Hematopoietic multipotent progenitor cell treated with erythropoietin and hydrocortisone succinate and interleukin-3 and kit ligand, for 6 days (in vitro differentiated cells): Measurements from ENCODE around the gene COL11A2.
"Not testable (repeated sequence)": the region's sequence is repeated elsewhere in the genome, so short reads cannot be mapped to it uniquely, and the experiment has no call there.

Source experiments
- DNase-seq: peaks from one replicate; pipeline ENCODE4 v3.0.0-alpha.2; 2015

The COL11A2 gene

DNA sequence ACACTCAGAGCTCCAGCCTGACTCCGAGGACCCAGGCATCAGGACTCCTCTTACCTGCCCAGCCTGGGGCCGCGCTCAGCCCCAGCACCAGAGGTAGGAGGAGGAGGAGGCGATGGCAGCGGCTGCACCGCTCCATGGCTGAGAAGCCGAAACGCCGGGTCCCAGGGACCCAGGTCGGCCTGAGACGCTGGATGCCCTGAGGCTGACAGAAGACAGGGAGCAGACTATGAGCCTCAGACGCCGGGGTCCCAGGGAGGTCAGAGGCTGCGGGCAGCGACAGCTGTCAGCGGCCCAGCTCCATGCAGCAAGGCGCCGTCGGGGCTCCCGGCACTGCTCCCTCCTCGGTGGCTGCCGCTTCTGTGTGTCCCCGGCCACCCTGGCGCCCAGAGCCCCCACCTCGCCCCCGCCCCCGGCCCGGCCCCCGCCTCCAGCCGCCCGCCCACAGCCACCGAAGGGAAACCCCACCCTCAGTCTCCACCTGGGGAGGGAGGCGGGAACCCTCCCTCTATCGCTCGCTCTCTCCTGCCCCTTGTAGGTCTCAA, at the start of gene COL11A2:
TSS of gene COL11A2 (minus strand) at position 363 of the 542 bp plus-strand sequence. CDS start at position 136, 227 bp downstream.
- no peak for DNase-seq

DNA sequence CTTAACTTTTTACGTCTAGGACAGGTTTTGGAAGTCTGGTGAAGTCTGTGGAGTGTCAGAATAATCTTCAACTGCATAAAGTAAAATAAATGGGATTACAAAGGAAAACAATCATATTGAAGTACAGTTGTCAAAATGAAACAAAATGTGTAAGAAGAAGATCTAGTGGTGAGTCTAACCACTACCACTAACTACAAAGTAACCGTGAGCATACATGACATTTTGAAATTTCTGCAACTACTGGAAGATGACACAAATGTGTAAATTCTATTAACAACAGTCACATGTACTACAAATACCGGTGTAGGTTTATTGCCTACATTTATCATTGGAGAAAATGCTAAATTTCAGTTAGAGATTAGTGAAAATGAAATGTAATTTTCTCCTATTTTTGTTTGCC, 49.7 kb upstream of the COL11A2 start:
- DNase-seq = no peak

DNA sequence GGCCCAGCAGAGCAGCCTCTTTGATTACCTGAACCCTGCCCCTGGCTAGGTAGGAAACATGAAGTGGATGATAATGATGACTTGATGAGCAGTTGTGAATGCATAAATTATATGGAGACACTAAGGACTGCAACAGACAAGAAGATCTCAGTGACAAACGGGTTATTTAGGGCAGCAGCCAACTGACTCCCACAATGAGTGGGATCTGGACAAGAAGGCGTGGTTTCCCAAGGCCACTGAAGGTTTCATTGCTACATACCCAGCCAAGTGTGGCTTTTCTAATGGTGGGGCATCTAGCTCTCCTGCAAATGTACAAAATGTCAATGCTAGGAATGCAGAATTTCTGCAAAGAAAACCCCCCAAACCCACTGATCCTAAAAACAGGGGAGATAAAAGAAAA, 45.5 kb upstream of the COL11A2 start:
- no peak for DNase-seq

DNA sequence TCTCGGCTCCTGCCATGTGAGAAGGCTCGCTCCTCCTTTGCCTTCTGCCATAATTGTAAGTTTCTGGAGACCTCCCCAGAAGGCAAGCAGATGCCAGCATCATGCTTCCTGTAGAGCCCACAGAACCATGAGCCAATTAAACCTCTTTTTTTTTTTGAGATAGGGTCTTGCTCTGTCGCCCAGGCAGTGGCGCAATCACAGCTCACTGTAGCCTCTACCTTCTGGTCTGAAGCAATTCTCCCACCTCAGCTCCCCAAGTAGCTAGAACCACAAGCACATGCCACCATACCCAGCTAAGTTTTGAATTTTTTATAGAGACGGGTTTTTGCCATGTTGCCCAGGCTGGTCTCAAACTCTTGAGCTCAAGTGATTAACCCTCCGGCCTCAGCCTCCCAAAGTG, 44.6 kb upstream of the COL11A2 start:
- no peak for DNase-seq

GRCh38 chr6:33236328-33236727, 44.1 kb upstream of the COL11A2 start:
- DNase-seq = peak; percentile 55

DNA sequence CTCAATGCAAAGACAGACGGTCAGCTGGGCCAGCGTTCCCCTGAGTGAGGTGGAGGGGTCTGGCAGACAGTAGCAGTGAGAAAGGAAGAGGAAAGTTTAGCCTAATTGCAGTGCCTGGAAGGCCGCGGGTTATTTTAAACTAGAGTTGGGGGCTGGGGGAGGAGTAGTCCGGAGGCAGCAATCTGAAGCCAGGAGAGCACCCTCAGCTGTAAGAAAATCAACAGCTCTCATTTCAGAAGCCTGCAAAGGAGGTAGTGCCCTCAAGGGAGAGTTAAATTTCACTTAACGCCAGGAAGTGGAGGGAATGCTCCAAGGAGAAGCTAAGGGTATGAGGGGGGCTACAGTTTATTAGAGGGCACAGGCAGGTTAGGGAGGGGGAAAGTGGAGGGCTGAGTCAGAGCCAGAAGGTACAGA, 43.0 kb upstream of the COL11A2 start:
- DNase-seq = no peak

GRCh38 chr6:33226503-33227120, 34.3 kb upstream of the COL11A2 start:
- DNase-seq = not testable (repeated sequence)

DNA sequence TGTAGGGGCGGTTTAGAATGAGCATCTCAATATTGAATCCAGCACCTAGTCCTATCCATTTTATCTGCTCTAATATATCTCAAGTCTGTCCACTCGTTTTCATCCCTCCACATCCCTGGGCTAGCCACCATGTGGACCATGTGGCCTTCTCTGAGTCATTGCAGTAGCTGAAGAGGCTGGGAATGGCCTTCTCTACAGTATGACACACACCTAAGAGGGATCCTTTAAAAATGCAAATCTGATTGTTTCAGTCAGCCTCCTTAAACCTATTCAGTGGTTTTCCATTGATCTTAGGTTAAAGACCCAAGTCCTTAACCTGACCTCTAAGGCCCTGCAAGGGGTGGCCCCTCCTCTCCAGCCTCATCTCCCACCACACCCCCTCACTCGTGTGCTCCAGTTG, 25.4 kb upstream of the COL11A2 start:
- DNase-seq = no peak

- no peak for DNase-seq
Observed at GRCh38 chr6:33217246-33217645, 25.0 kb upstream of the COL11A2 start.

DNA sequence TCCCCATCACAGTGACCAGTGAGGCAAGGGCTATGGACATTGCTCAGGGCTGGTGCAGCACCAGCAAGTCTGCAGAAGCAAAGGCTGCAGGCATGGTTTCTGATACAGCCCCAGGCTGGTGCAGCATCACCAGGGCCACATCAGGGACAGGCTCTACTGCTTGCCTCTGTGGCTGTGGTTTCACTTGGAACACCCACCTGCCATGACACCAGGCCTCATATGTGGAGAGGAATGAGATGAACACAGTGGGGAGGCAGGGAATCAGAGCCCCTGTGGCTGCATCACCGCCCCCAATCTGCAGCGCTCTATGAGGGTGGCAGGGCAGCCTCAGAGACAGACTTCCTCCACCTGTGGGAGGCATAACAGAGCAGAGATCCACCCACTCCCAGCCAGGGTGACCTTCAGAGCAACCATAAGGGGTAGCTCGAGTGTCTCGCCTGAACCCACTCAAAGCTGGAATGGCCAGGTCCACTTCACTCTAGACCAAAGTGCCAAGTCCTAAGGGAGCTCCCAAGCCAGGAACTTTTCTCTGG, 23.9 kb upstream of the COL11A2 start:
- no peak for DNase-seq

GRCh38 chr6:33215271-33216116, 23.2 kb upstream of the COL11A2 start:
- no peak for DNase-seq

- no peak for DNase-seq
Observed at GRCh38 chr6:33213989-33214335, 21.7 kb upstream of the COL11A2 start.

DNA sequence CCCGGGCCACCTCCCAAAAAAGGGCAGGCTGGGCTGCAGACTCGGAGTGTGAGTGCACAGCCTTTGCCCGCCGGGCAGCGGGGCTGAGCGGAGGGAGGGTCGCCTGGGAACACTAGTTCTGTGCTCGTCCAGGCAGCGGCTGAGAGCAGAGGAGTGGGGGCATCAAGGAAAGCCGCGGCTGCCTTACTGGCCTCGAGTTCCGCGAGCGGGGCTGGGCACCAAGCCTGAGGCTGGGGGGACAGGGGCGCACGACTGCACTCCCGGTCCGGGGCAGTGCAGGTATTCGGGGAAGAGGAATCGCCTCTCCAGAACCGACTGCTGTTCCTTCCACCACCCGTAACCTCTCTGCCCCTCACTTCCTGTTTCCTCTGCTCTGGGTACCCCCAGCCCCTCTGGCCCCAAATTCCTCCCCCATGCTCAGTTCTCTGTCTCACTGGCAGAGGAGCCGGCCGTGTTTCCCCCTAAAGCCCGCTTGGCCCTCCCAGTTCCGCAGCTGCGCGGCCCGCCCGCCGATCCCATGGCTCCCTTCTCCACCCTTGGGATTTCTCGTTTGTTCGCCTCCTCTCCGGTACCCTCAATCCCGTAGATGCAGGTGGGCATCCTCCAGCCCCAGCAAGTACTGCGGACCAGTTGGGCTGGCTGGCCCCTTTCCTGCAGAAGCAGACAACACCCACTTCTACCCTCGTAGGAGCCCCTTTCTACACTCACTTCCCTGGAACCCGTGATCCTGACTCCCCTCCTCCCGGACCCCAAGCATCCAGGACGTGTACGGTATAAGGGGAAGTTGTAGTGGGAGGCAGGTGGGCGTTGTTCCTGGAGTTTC, 21.1 kb upstream of the COL11A2 start:
- peak; percentile 39 for DNase-seq

DNA sequence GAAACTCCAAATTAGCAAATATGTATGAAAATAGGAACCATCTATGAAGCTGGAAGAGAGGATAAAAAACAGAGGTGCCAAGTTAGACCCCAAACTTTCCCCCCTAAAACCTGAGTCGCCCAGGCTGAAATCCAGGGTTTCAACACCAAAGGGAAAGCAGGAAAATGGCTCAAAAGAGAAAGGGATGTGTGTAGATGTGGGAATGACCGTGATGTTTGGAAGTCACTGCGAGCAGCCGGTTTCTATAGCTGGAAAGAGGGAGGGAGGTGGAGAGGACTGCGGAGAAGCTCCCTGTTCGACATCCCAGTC, 20.5 kb upstream of the COL11A2 start:
- DNase-seq = no peak

DNA sequence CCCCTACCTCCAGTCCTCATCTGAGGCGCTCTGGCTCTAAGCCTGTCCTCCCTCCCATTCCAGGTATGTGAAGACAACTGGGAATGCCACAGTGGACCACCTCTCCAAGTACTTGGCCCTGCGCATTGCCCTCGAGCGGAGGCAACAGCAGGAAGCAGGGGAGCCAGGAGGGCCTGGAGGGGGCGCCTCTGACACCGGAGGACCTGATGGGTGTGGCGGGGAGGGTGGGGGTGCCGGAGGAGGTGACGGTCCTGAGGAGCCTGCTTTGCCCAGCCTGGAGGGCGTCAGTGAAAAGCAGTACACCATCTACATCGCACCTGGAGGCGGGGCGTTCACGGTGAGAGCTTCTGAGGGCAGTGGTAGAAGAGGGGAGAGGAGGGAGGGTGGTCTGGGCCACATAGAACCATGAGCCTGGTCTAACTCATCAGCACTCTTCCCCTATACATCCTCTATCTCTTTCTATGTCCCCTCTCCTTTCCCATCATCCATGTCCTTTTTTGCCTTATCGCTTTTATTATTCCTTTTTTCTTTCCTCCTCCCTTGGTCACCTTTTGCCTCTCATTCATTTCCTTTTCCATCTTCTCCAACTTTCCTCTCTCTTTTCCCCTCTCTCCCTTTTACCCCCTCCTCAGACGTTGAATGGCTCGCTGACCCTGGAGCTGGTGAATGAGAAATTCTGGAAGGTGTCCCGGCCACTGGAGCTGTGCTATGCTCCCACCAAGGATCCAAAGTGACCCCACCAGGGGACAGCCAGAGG, 19.6 kb upstream of the COL11A2 start:
- no peak for DNase-seq

DNA sequence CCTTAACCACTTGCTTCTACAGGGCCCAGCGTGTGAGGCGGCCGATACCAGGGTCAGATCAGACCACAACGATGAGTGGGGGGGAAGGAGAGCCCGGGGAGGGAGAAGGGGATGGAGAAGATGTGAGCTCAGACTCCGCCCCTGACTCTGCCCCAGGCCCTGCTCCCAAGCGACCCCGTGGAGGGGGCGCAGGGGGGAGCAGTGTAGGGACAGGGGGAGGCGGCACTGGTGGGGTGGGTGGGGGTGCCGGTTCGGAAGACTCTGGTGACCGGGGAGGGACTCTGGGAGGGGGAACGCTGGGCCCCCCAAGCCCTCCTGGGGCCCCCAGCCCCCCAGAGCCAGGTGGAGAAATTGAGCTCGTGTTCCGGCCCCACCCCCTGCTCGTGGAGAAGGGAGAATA, 18.9 kb upstream of the COL11A2 start:
- DNase-seq = no peak

GRCh38 chr6:33209856-33210255, 17.6 kb upstream of the COL11A2 start:
- no peak for DNase-seq

GRCh38 chr6:33208091-33208967, 16.1 kb upstream of the COL11A2 start, which contains the start of gene RING1:
RING1 (plus strand) TSS chr6:33208500; CDS start chr6:33208823, 323 bp downstream.
- peak; percentile 89 for DNase-seq

DNA sequence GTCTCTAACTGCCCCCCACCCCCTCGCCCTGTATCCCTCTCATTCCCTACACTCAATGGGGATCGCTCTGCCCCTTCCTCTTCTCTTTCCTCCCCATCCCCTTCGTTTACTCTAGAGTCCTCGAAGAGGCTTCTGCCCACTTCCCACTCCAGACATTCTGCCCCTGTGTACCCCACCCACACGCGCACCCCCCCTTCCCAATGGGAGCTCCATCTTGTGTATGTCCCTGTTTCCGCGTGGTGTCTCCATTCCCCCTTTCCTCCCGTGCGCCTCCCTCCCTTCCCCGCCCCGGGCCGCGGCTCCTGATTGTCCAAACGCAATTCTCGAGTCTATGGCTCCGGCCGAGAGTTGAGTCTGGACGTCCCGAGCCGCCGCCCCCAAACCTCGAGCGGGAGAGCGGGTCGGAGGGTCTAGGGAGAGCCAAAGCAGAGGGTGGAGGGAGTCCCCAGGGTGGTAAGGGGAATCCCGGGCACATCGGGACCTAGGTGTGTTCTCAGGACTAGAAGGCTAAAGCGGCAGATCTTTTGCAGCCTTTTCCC, 15.4 kb upstream of the COL11A2 start:
- peak; percentile 58 for DNase-seq

DNA sequence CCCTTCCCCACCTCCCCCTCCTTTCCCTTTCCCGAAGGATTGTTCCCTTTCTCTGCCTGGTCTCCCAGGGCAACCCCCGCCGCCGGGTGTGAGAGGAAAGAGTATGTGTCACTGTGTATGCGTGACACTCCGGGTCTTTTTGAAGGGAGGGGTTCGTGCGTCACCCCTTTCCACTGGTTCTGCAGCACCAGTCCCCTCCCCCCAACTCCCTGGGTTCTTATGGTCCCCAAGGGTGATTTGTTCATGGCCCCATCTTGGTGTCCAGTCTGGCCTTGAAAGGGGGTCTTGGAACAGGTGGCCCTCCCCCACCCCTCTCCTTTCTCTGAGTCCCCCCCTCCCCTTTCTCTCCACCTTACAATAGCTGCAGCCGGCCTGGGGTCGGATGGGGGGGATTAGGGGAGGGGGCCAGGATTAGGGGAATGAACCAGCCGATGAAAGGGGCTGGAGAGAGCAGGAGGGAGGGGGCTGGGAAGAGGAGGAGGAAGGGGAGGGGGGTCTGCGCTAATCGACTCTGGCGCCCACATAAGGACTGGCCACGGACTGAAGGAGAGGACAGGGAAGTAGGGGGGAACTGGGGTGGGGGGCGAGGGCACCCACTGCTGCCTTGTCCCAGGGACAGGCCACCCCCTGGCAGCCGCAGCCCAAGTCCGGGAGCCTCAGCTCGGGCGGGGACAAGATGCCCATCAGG, 14.7 kb upstream of the COL11A2 start:
- no peak for DNase-seq
